ENCODE data around the gene TRH.
"Not testable (repeated sequence)": the region's sequence is repeated elsewhere in the genome, so short reads cannot be mapped to it uniquely, and the experiment has no call there.

The TRH gene

DNA sequence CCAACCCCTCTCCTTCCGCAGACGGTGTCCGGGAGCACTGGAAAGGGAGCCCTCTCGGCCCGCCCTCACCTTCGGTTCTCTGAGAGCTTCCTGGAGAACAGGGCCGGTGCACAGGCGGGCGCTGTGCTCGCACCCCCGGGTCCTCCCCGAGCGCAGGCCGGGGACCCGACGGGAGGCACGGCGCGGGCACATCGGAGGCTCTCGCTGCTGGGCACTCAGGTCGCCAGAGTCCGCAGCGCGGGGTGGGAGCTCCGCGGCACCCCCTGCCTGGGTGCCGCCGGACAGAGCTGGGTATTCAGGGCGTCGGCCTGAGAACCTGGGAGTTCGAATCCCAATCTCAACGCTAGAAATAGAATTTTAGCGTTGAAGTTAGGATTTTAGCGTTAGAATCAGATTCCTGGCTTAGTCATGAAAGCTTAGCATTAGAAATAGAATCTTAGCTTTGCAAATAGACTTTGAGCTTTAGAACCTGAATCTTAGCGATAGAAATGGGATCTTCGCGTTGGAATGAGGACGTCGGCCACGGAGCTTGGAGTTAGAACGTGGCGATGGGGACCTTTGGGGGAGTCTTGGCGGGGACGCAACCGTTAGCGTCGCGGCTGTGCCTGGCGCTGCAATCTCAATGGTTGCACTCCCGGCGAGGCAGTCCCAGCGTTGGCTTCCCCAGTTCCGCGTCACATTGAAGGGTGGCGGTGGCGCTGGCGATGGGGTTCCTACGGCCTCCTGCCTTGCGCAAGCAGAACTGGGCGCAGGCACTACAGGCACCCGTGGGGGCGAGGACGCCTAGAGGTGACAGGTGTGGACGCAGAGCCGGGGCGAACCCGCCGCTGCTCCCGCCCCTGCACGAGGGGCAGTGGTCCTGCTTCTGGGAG, 549 bp downstream of the TRH start:
- TF ChIP-seq POLR2A (IDR thresholded peaks at IDR 0.05; ENCODE audit: low read depth, low read length): no peak
- FAIRE-seq (no peak), DNase-seq (ENCODE audit: insufficient read length, low spot score) (no peak)

GRCh38 chr3:129975705-129976048, 1.2 kb downstream of the TRH start:
- FAIRE-seq (no peak), DNase-seq (ENCODE audit: insufficient read length, low spot score) (no peak)
- TF ChIP-seq POLR2A (IDR thresholded peaks at IDR 0.05; ENCODE audit: low read depth, low read length): no peak

GRCh38 chr3:129976286-129976685, 1.8 kb downstream of the TRH start:
- FAIRE-seq (no peak), DNase-seq (ENCODE audit: insufficient read length, low spot score) (no peak)
- TF ChIP-seq POLR2A (IDR thresholded peaks at IDR 0.05; ENCODE audit: low read depth, low read length): no peak

DNA sequence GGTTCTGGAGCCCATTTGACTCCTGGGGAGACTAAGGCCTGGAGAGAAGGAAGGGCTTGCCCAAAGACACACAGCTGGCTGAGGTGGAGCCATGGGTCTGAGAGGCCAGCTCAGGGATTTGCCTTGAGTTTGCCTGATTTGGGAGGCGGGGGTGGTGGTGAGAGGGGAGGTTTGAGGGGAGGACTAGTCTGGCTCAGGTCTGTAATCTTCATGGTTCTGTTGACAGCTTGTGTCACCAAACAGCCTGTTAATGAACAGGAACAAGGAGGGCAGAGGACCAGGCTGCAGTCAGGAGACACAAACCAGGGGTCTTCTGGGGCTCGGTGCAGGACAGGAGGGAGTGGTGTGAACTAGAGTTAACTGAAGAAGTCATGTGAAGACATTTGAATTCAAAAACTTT, 3.6 kb downstream of the TRH start:
- DNase-seq (ENCODE audit: insufficient read length, low spot score) (no peak), FAIRE-seq (no peak)
- TF ChIP-seq POLR2A (IDR thresholded peaks at IDR 0.05; ENCODE audit: low read depth, low read length): no peak

DNA sequence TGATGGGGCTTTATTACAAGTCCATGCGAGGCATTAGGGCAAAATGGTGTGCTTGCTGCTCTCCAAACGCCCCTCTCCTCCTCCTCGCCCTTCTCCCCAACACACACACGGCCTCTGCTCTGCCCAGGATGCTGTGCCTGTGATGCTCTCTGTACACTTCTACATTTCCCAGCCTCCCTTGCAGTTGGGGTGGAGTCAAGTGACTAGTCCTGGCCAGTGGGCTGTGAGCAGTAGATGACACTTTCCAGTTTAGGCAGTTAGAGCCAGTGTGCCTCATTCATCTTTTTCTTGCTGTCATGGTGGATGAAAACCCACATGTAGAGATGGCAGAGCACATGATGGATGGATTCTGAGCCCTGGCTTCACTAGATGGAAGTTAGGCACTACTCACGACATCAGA, 5.4 kb downstream of the TRH start:
- no peak for TF ChIP-seq POLR2A (IDR thresholded peaks at IDR 0.05; ENCODE audit: low read depth, low read length)
- FAIRE-seq (no peak), DNase-seq (ENCODE audit: insufficient read length, low spot score) (no peak)

GRCh38 chr3:129983561-129983960, 9.0 kb downstream of the TRH start:
- no peak for TF ChIP-seq POLR2A (IDR thresholded peaks at IDR 0.05; ENCODE audit: low read depth, low read length)
- FAIRE-seq (no peak), DNase-seq (ENCODE audit: insufficient read length, low spot score) (no peak)

- DNase-seq (ENCODE audit: insufficient read length, low spot score) (no peak), FAIRE-seq (no peak)
- no peak for TF ChIP-seq POLR2A (IDR thresholded peaks at IDR 0.05; ENCODE audit: low read depth, low read length)
Measured at GRCh38 chr3:129984125-129984524, 9.6 kb downstream of the TRH start.

DNA sequence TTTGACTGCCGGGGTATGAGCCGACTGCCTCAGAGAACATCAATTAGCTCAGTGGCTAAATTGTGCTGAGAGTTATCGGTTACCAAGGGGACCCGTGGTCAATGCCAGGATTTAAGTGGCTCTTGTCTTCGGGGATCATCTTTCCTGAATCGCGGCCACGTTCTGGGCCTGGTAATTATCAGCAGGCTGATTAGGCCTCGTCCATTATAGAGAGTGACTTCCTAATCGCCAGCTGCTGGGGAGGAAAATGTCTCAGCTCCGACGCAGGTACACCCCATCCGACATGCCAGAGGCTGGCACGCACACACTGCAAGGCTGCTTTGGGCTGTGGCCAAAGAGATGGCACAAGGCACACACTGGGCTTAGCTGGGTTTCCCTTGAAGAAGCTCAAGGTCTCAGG, 10.6 kb downstream of the TRH start:
- FAIRE-seq (no peak), DNase-seq (ENCODE audit: insufficient read length, low spot score) (no peak)
- no peak for TF ChIP-seq POLR2A (IDR thresholded peaks at IDR 0.05; ENCODE audit: low read depth, low read length)

DNA sequence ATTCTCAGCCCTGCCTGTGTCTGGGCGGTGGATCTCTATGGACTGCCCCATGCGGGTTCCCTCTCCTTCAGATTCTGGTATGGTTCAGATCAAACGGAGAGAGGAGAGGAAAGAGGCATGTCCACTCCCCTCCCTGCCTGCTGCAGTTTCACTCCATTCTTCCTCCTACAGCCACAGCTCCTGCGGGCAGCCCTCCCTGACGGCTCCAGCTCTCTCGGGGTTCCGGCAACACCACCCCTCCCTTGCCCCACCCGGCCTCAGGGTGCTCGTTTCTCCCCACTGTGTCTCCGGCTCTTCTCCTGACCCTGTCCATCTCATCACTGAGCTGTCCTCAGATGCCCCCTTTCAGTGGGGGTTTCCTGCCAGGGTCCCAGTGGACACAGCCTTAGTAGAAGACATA, 13.9 kb downstream of the TRH start:
- TF ChIP-seq POLR2A (IDR thresholded peaks at IDR 0.05; ENCODE audit: low read depth, low read length): no peak
- FAIRE-seq (no peak), DNase-seq (ENCODE audit: insufficient read length, low spot score) (no peak)

DNA sequence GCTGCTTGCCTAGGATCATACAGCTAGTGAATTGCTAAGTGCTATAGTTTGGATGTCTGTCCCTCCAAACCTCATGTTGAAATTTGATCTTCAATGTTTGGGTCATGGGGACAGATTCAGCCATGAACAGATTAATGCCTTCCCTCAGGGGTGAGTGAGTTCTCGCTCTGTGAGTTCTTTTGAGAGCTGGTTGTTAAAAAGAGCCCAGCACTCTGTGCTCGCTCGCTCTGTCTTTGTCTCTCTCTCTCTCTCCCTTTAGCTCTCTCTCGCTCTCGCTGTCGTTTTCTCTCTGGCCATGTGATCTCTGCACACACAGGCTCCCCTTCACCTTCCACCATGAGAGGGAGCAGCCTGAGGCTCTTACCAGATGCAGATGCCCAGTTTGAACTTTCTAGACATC, 14.9 kb downstream of the TRH start:
- FAIRE-seq (no peak), DNase-seq (ENCODE audit: insufficient read length, low spot score) (no peak)
- no peak for TF ChIP-seq POLR2A (IDR thresholded peaks at IDR 0.05; ENCODE audit: low read depth, low read length)

DNA sequence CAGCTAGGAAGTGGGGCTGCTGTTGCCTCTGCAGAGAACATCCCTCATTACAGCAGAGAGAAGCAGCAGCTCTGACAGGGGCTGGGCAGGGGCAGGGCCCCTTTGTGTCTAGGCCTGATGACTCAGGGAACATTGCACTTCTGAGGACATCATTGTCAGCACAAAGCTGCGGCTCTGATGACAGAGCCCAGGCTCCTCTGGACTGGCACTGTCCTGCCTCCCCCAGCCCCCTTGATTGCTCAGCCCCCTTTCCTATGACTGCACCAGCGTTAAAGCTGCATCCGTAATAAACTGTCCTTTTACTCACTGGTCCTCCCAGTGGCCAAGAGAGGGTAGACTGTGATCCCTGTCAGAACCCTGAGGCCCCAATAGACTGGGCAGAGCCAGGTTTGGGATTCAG, 18.3 kb downstream of the TRH start:
- peak; percentile 53 for DNase-seq (ENCODE audit: insufficient read length, low spot score)
- FAIRE-seq: no peak
- TF ChIP-seq POLR2A (IDR thresholded peaks at IDR 0.05; ENCODE audit: low read depth, low read length): no peak

- DNase-seq (ENCODE audit: insufficient read length, low spot score) (no peak), FAIRE-seq (no peak)
- no peak for TF ChIP-seq POLR2A (IDR thresholded peaks at IDR 0.05; ENCODE audit: low read depth, low read length)
Measured at GRCh38 chr3:129994883-129995559, 20.5 kb downstream of the TRH start.

- DNase-seq (ENCODE audit: insufficient read length, low spot score) (no peak), FAIRE-seq (no peak)
- TF ChIP-seq POLR2A (IDR thresholded peaks at IDR 0.05; ENCODE audit: low read depth, low read length): no peak
Measured at GRCh38 chr3:129996073-129996472, 21.6 kb downstream of the TRH start.

GRCh38 chr3:129999176-129999575, 24.7 kb downstream of the TRH start:
- FAIRE-seq; DNase-seq (ENCODE audit: insufficient read length, low spot score): not testable (repeated sequence)

DNA sequence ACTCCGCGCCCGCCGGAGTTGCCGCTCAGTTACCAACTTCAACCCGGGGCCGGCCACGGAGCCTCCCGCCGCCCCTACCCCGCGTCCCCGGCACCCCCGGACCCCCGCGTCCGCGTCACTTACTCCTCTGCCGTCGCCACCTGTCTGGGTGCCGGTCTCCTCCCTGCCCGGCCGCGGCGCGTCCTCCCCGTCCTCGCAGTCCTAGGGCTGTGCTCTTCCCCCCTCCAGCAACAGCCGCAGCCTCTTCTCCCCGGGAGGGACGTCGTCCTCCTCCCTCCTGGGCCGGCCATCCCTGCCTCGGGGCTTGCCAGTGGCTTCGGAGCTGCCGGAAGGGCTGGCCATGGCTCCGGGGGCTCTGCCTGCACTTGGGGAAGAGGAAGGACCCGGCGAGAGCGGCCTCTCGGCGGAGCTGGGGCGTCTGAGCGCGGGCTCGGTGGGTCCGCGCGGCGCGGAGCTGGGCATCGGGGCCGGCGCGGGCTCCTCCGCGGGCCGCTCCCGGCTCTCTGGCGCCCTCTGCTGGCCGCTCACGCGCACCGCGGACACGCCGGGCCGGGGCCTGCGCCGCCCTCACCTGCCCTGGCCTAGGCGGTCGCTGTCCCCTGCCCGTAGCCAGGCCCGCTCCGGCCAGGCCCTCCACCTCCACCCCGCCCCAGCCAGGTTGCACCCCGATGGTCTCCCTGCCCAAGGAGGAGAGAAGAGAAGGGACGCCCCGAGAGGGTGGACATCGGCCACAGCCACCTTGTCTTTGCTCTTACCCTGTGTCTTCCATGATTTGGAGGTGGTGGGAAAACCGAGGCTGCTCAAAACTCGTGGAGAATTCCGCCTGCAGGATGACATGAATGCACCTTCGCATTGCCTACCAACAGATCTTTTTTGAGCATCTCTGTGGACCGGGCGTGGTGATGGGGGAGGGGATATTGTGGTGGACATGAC, 28.4 kb downstream of the TRH start:
- FAIRE-seq; DNase-seq (ENCODE audit: insufficient read length, low spot score): not testable (repeated sequence)
